Activated CD8-positive, alpha-beta T cell treated with anti-CD3 and anti-CD28 coated beads for 36 hours (primary cell): ENCODE data around the gene MAGIX. TPM values are rescaled to one million over a fixed set of nuclear protein-coding genes. Genes with fewer than 3 reads are reported as not detected.
A peak's percentile ranks its signal among the peaks of the same experiment; 100 is the strongest.

ENCODE experiments used
- ATAC-seq: fragments of 200-7000 bp; cut with Tn5 transposase; one replicate; pipeline ENCODE4 v1.10.0; 2021; ENCODE audit warnings: mild to moderate bottlenecking, moderate library complexity
- CTCF ChIA-PET: fragments of 350-600 bp; sonication (Branson Sonifier 250); formaldehyde crosslinking; loops from one replicate; lab custom pipeline; 2021; ENCODE audit warnings: antibody characterized with exemption; lab: Charles Lee
- POLR2A ChIA-PET: fragments of 350-600 bp; sonication (Branson Sonifier 250); formaldehyde crosslinking; loops from one replicate; lab custom pipeline; 2021; ENCODE audit warnings: antibody characterized with exemption; lab: Charles Lee
- DNase-seq: peaks from one replicate; pipeline ENCODE4 v3.0.0-alpha.2; 2020
- H3K27ac Mint-ChIP-seq: one replicate; pipeline ENCODE4 v1.8.0; 2021; ENCODE audit warnings: mild to moderate bottlenecking, mixed read lengths
- H3K27me3 Mint-ChIP-seq: one replicate; pipeline ENCODE4 v1.8.0; 2021; ENCODE audit warnings: mixed read lengths
- H3K36me3 Mint-ChIP-seq: one replicate; pipeline ENCODE4 v1.8.0; 2021; ENCODE audit warnings: low read depth, mixed read lengths
- H3K4me1 Mint-ChIP-seq: one replicate; pipeline ENCODE4 v1.8.0; 2021; ENCODE audit warnings: low read depth, mixed read lengths
- H3K4me3 Mint-ChIP-seq: one replicate; pipeline ENCODE4 v1.8.0; 2021; ENCODE audit warnings: mild to moderate bottlenecking, moderate library complexity, mixed read lengths
- H3K9me3 Mint-ChIP-seq: one replicate; pipeline ENCODE4 v1.8.0; 2021; ENCODE audit warnings: mixed read lengths
- intact Hi-C: fragments of 100-400 bp; cut with micrococcal nuclease; formaldehyde crosslinking; loops from one replicate; pipeline ENCODE4 v1.10.0; 2022
- total RNA-seq, 2 experiments: library from RNA; stranded (reverse); gene quantifications; one replicate each; pipeline ENCODE4 v1.2.3, GENCODE V29; 2021
- TF ChIP-seq, protein P1 (sequence below): fragments of 200-600 bp; IDR thresholded peaks from one replicate; pipeline ENCODE4 v1.8.0; 2022; ENCODE audit warnings: antibody characterized with exemption, mild to moderate bottlenecking

The MAGIX gene
- total RNA-seq, 2 experiments from 2014 or later = 0.54 to 0.87 TPM

DNA sequence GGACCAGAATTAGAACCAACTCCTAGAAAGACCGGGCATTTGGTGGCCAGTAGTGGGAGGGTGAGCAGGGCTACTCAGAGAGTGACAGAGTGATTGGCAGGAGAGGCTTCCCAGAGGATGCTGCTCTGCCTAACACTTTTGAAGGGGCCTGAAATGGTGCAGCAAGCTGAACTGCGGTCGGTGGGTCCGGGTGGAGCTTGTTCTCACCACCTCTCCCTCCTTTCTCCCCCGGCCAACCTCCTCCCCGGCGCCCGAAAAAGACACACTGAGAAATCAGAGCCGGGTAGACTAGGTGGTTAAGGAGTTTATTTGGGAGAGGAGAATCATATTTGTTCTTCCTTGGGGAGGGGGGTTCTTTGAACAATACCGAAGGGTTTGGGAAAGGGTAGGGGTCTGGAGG lies 25.0 kb downstream of the MAGIX start:
- TF ChIP-seq, protein P1, sequence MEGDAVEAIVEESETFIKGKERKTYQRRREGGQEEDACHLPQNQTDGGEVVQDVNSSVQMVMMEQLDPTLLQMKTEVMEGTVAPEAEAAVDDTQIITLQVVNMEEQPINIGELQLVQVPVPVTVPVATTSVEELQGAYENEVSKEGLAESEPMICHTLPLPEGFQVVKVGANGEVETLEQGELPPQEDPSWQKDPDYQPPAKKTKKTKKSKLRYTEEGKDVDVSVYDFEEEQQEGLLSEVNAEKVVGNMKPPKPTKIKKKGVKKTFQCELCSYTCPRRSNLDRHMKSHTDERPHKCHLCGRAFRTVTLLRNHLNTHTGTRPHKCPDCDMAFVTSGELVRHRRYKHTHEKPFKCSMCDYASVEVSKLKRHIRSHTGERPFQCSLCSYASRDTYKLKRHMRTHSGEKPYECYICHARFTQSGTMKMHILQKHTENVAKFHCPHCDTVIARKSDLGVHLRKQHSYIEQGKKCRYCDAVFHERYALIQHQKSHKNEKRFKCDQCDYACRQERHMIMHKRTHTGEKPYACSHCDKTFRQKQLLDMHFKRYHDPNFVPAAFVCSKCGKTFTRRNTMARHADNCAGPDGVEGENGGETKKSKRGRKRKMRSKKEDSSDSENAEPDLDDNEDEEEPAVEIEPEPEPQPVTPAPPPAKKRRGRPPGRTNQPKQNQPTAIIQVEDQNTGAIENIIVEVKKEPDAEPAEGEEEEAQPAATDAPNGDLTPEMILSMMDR = no peak
- Mint-ChIP-seq H3K9me3 (no peaks in the 10 kb centered on the region), H3K27ac (no peak overlapping the region), H3K4me1 (peaks cover 10% of the 10 kb centered on the region), H3K36me3 (peaks cover 13% of the 10 kb centered on the region), H3K4me3 (no peak overlapping the region), H3K27me3 (no peaks in the 10 kb centered on the region)
- CTCF ChIA-PET = no interaction called here
- ATAC-seq (no peak), DNase-seq (no peak)
- intact Hi-C loops = no loop called here
- POLR2A ChIA-PET = interaction anchor here (0.6 kb wide), 2 partner anchors 11 to 185 kb away, joined by 3 to 4 read pairs; no protein-coding TSS in a partner anchor

DNA sequence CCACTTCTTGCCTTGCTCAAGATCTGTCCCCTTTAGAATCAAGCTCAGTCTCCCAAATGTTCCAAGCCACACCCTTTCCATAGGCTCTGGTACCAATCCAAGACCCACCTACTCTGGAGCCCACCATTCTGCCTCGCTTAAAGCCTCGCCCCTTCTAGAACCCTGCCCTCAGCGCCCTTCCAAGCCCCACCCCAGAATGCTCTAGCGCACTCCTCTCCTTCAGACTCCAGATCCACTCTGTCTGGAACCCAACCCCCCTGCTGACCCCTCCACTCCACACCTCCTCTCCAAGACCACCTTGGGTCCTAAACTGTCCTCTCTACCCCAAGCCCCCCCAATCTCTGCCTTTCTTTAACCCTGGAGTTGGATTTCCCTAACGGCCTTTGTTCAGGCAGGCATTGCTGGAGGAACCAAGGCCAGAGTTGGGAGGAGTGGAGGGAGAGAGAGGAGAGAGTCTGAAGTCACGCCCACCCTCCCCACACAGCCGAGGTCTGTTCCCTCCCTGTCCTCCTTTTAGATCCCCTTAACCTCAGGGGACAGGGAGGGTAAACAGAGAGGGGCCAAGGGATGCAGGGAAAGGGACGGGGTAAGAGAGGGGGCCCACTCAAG lies 26.0 kb downstream of the MAGIX start:
- ATAC-seq (no peak), DNase-seq (no peak)
- Mint-ChIP-seq H3K9me3 (no peaks in the 10 kb centered on the region), H3K27ac (no peak overlapping the region), H3K27me3 (no peaks in the 10 kb centered on the region), H3K36me3 (peaks cover 13% of the 10 kb centered on the region), H3K4me3 (no peak overlapping the region), H3K4me1 (peaks cover 19% of the 10 kb centered on the region)
- intact Hi-C loops = no loop called here
- POLR2A ChIA-PET = no interaction called here
- TF ChIP-seq, protein P1 = no peak
- CTCF ChIA-PET = no interaction called here

DNA sequence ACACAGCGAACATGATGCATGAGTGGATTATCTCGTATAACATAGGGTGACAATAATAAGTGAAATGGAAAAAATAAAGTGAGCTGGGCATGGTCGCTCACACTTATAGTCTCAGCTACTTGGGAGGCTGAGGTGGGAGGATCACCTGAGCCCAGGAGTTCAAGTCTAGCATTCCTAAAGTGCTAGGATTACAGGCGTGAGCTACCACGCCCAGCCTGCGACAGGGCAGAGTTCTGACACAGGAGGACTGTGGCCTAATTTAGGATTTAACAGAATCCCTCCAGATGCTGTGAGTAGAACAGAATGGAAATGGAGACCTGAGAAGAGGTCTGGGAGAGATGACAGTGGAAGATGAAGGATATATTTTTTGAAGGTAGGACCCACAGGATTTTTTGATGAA lies 27.0 kb downstream of the MAGIX start:
- CTCF ChIA-PET = interaction anchor here (1.9 kb wide), 1 partner anchor 34 kb away, joined by 7 read pairs; no protein-coding TSS in a partner anchor
- H3K36me3 Mint-ChIP-seq = peaks cover 4% of the 10 kb centered on the region
- intact Hi-C loops = loop anchor here (5.0 kb wide), 1 partner anchor 83 kb away; no protein-coding TSS in a partner anchor
- H3K9me3 Mint-ChIP-seq = no peaks in the 10 kb centered on the region
- ATAC-seq = no peak
- no peaks in the 10 kb centered on the region for H3K27me3 Mint-ChIP-seq
- POLR2A ChIA-PET = no interaction called here
- TF ChIP-seq, protein P1 = no peak
- H3K4me1 Mint-ChIP-seq = peaks cover 24% of the 10 kb centered on the region
- H3K4me3 Mint-ChIP-seq = peak overlapping the region; percentile 86
- no peak for DNase-seq
- peak overlapping the region; percentile 94 for H3K27ac Mint-ChIP-seq

DNA sequence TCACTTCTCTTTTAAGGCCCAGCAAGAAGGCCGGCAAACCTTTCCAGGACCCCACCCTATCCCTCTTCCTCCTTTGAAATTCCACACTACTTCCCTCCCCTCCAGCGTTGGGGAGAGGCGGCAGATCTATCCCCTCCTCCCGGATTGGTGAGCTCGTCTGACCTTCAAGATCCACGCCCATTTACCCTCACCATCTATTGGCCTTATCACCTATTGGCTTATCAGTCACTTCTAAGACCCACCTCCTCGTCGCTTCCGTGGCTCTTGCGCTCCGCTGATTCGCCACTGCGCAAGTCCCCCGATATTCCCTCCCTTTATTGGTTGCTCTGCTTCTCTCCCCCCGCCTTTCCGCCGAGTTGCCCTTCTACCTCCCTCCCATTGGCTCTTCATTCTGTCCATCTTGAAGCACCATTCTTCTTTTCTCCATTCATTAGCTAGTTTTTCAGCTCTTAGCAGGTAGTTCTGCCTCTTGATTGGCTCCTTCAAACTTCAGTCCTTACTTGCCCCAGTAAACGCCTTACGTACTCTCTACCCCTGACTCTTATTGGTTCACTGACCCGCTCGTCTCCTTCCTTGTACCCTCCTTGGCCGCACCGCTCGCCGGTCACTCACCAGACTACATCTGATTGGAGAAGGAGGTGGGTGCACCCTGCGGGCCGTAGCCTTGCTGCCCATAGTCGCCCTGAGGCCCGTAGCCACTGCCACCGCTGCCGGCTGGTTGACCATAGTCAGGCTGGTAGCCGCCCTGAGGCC lies 28.4 kb downstream of the MAGIX start:
- Mint-ChIP-seq H3K27me3 (no peaks in the 10 kb centered on the region), H3K9me3 (no peaks in the 10 kb centered on the region), H3K27ac (peak overlapping the region; percentile 94), H3K36me3 (no peaks in the 10 kb centered on the region), H3K4me1 (peaks cover 26% of the 10 kb centered on the region), H3K4me3 (peak overlapping the region; percentile 86)
- POLR2A ChIA-PET = no interaction called here
- intact Hi-C loops = loop anchor here (5.0 kb wide), 1 partner anchor 81 kb away; no protein-coding TSS in a partner anchor
- ATAC-seq (peak; percentile 89), DNase-seq (peak; percentile 88)
- CTCF ChIA-PET = interaction anchor here (1.0 to 1.9 kb wide), 4 partner anchors 10 to 35 kb away, joined by 3 to 7 read pairs (median 4); partner anchors contain the start of gene PLP2
- TF ChIP-seq, protein P1 = no peak

DNA sequence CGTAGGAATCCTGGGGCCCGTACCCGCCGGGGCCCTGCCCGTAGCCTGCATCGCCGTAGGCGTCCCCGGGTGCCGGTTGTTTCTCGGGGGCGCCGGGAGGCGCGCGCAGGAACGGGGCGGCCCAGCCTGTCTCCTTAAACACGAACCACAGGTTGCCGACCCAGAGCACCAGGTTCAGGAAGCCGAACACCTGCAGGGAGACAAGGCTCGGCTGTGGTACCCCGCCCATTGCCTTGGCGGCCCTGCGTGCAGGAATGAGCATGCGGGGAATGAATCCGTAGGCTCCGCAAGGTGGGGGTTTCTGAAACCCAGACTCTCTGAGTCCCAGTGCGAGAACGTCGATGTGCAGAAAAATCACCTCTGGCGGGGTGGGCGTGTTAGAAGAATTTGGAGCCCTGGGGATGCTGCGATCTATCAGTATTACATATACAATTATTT lies 29.0 kb downstream of the MAGIX start:
- H3K36me3 Mint-ChIP-seq = no peaks in the 10 kb centered on the region
- no peaks in the 10 kb centered on the region for H3K27me3 Mint-ChIP-seq
- TF ChIP-seq, protein P1 = no peak
- CTCF ChIA-PET = interaction anchor here (1.0 to 2.0 kb wide), 5 partner anchors 7 to 562 kb away, joined by 3 to 6 read pairs (median 4); partner anchors contain the start of gene PLP2
- no peaks in the 10 kb centered on the region for H3K9me3 Mint-ChIP-seq
- peaks cover 22% of the 10 kb centered on the region for H3K4me1 Mint-ChIP-seq
- ATAC-seq (peak; percentile 2), DNase-seq (peak; percentile 56)
- peak overlapping the region; percentile 86 for H3K4me3 Mint-ChIP-seq
- POLR2A ChIA-PET = no interaction called here
- intact Hi-C loops = loop anchor here (5.0 kb wide), 1 partner anchor 81 kb away; no protein-coding TSS in a partner anchor
- H3K27ac Mint-ChIP-seq = peak overlapping the region; percentile 94
